Left ventricle myocardium inferior (tissue), 1 donor: ENCODE data around the gene SGK2. TPM values are rescaled to one million over a fixed set of nuclear protein-coding genes. Genes with fewer than 3 reads are reported as not detected.

ENCODE experiments used
- DNase-seq: peaks from one replicate; pipeline ENCODE4 v3.0.0-alpha.2; 2020
- H3K27ac ChIP-seq: fragments of 200-600 bp; replicated peaks from 2 replicates; pipeline ENCODE4 v1.8.0; 2021
- H3K27me3 ChIP-seq: fragments of 200-600 bp; 2 replicates; pipeline ENCODE4 v1.8.0; 2021; ENCODE audit warnings: low read depth
- H3K36me3 ChIP-seq: fragments of 200-600 bp; 2 replicates; pipeline ENCODE4 v1.8.0; 2021
- H3K4me1 ChIP-seq: fragments of 200-600 bp; 2 replicates; pipeline ENCODE4 v1.8.0; 2021
- H3K4me3 ChIP-seq: fragments of 200-600 bp; 2 replicates; pipeline ENCODE4 v1.8.0; 2021; ENCODE audit warnings: mild to moderate bottlenecking, moderate library complexity
- H3K9me3 ChIP-seq: fragments of 200-600 bp; replicated peaks from 2 replicates; pipeline ENCODE4 v1.8.0; 2021
- CTCF ChIP-seq: fragments of 200-600 bp; IDR thresholded peaks from 2 replicates; pipeline ENCODE4 v1.8.0; 2021; ENCODE audit warnings: antibody characterized with exemption, mild to moderate bottlenecking, borderline replicate concordance
- intact Hi-C: fragments of 100-400 bp; cut with micrococcal nuclease; formaldehyde crosslinking; loops from one replicate; pipeline ENCODE4 v1.11.0; 2022
- total RNA-seq: library from RNA; stranded (reverse); fragmentation: NEBNext Ultra II Directional; extraction: Animal tissue kit (Norgen Biotek cat#: 25700); gene quantifications from one replicate; pipeline ENCODE4 v1.2.1, GENCODE V29; 2021
- donor health status: DM: no; HTN: yes; CAD: no; lungs with severe emphysema.

Gene SGK2
- total RNA-seq, 1 donor from 2014 or later = 0.30 TPM

GRCh38 chr20:43545837-43546578 is 12.8 kb upstream of the SGK2 start:
- Histone ChIP-seq H3K4me1 (no peaks in the 10 kb centered on the region), H3K9me3 (peaks cover 7% of the 10 kb centered on the region), H3K36me3 (peaks cover 3% of the 10 kb centered on the region), H3K27ac (no peak overlapping the region), H3K4me3 (no peak overlapping the region), H3K27me3 (no peaks in the 10 kb centered on the region)
- intact Hi-C loops = no loop called here
- no peak for TF ChIP-seq CTCF
- DNase-seq = no peak

GRCh38 chr20:43548273-43548880 is 10.4 kb upstream of the SGK2 start:
- Histone ChIP-seq H3K27ac (no peak overlapping the region), H3K9me3 (peaks cover 7% of the 10 kb centered on the region), H3K4me1 (no peaks in the 10 kb centered on the region), H3K27me3 (no peaks in the 10 kb centered on the region), H3K4me3 (no peak overlapping the region), H3K36me3 (peaks cover 3% of the 10 kb centered on the region)
- intact Hi-C loops = no loop called here
- no peak for DNase-seq
- TF ChIP-seq CTCF = no peak

GRCh38 chr20:43549416-43550065 is 9.3 kb upstream of the SGK2 start:
- Histone ChIP-seq H3K9me3 (peaks cover 7% of the 10 kb centered on the region), H3K27ac (no peak overlapping the region), H3K4me3 (no peak overlapping the region), H3K4me1 (no peaks in the 10 kb centered on the region), H3K27me3 (no peaks in the 10 kb centered on the region), H3K36me3 (peaks cover 3% of the 10 kb centered on the region)
- no peak for TF ChIP-seq CTCF
- no peak for DNase-seq
- intact Hi-C loops = no loop called here

DNA sequence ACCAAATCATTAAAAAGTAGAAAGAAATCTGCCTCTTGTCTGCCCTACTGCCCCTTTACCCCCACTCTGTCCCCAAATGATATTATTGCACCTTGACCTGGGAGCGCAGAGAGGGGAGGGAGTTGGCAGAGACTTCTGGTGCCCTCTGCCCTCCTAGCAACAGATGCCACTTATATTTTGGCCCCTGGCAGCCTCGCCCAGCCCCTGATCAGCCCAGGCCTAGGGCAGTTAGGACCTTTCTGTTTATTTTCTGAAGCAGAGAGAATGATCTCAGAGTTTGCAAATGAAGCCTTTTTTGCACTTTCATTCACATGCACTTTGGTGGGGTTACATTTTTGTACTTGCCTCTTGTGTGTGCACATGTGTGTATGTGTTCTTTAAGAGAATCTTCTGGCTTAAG is 8.4 kb upstream of the SGK2 start:
- intact Hi-C loops = no loop called here
- Histone ChIP-seq H3K4me1 (no peaks in the 10 kb centered on the region), H3K27ac (no peak overlapping the region), H3K4me3 (no peak overlapping the region), H3K36me3 (peaks cover 3% of the 10 kb centered on the region), H3K9me3 (peaks cover 7% of the 10 kb centered on the region), H3K27me3 (no peaks in the 10 kb centered on the region)
- no peak for TF ChIP-seq CTCF
- DNase-seq = no peak

DNA sequence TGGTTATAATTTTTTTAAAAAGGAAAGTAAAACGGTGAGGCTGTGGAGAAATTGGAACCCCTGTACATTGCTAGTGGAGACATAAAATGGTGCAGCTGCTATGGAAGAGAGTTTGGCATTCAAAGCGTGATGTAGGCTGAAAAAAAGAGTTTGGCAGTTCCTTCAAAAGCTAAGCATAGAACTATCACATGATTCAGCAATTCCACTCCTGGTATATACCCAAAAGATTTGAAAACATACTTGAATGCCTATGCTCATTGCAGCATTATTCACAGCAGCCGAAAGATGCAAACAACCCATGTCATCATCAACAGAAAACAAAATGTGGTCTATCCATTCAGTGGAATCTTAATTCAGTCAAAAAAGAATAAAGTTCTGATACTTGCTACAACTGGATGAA is 4.5 kb upstream of the SGK2 start:
- H3K9me3 ChIP-seq = no peaks in the 10 kb centered on the region
- H3K27me3 ChIP-seq = no peaks in the 10 kb centered on the region
- intact Hi-C loops = no loop called here
- peaks cover 6% of the 10 kb centered on the region for H3K4me1 ChIP-seq
- no peak for DNase-seq
- H3K36me3 ChIP-seq = no peaks in the 10 kb centered on the region
- H3K27ac ChIP-seq = no peak overlapping the region
- no peak overlapping the region for H3K4me3 ChIP-seq
- TF ChIP-seq CTCF = no peak
